Right ventricle myocardium superior (tissue), 1 donor: Measurements from ENCODE around the gene CFAP74. TPM values are rescaled to one million over a fixed set of nuclear protein-coding genes. Genes with fewer than 3 reads are reported as not detected.

Experiments used
- ATAC-seq: fragments of 200-7000 bp; cut with Tn5 transposase; one replicate; pipeline ENCODE4 v1.9.1; 2020; ENCODE audit warnings: mild to moderate bottlenecking; ENCODE audit not compliant: poor library complexity
- DNase-seq: peaks from one replicate; pipeline ENCODE4 v3.0.0-alpha.2; 2020
- intact Hi-C: fragments of 100-400 bp; cut with DNase I; formaldehyde crosslinking; loops from one replicate; pipeline ENCODE4 v1.11.2; 2022
- total RNA-seq: library from RNA; stranded (reverse); fragmentation: NEBNext Ultra II Directional; extraction: Animal tissue kit (Norgen Biotek cat#: 25700); gene quantifications from one replicate; pipeline ENCODE4 v1.2.1, GENCODE V29; 2021
- donor health status: DM: no; HTN: yes; CAD: no; lungs with severe emphysema.

Gene CFAP74
- total RNA-seq, 1 donor from 2014 or later: not detected

- intact Hi-C loops: no loop called here
- ATAC-seq (no peak), DNase-seq (no peak)
Observed at GRCh38 chr1:1916851-1917251, 86.7 kb downstream of the CFAP74 start.

GRCh38 chr1:1915911-1916840, 87.4 kb downstream of the CFAP74 start:
- ATAC-seq (no peak), DNase-seq (no peak)
- intact Hi-C loops: no loop called here

- DNase-seq: no peak
- intact Hi-C loops: no loop called here
- ATAC-seq: no peak
Observed at GRCh38 chr1:1914971-1915692, 88.5 kb downstream of the CFAP74 start, which contains the start of gene CALML6. CALML6 (plus strand) TSS chr1:1915260; CDS start chr1:1915281, 21 bp downstream.

- intact Hi-C loops: no loop called here
- ATAC-seq (no peak), DNase-seq (no peak)
Observed at GRCh38 chr1:1914101-1914970, 89.2 kb downstream of the CFAP74 start.

- ATAC-seq (no peak), DNase-seq (no peak)
- intact Hi-C loops: no loop called here
Observed at GRCh38 chr1:1911350-1912041, 92.1 kb downstream of the CFAP74 start.

GRCh38 chr1:1910651-1911331, 92.8 kb downstream of the CFAP74 start:
- intact Hi-C loops: no loop called here
- DNase-seq (no peak), ATAC-seq (no peak)

- DNase-seq (no peak), ATAC-seq (no peak)
- intact Hi-C loops: no loop called here
Observed at GRCh38 chr1:1910033-1910465, 93.5 kb downstream of the CFAP74 start.

- intact Hi-C loops: loop anchor here (5.0 kb wide), 1 partner anchor 131 kb away; the partner anchor contains the start of gene NADK
- ATAC-seq: no peak
- no peak for DNase-seq
Observed at GRCh38 chr1:1908506-1908791, 95.1 kb downstream of the CFAP74 start.

GRCh38 chr1:1907098-1907736, 96.4 kb downstream of the CFAP74 start:
- intact Hi-C loops: loop anchor here (5.0 kb wide), 1 partner anchor 130 kb away; the partner anchor contains the start of gene NADK
- ATAC-seq (no peak), DNase-seq (no peak)

GRCh38 chr1:1906185-1907097, 97.1 kb downstream of the CFAP74 start:
- DNase-seq (peak; percentile 93), ATAC-seq (peak; percentile 72)
- intact Hi-C loops: loop anchor here (5.0 kb wide), 1 partner anchor 129 kb away; the partner anchor contains the start of gene NADK

- DNase-seq (no peak), ATAC-seq (no peak)
- intact Hi-C loops: no loop called here
Observed at GRCh38 chr1:1903224-1903623, 100.4 kb downstream of the CFAP74 start.

- DNase-seq: no peak
Observed at GRCh38 chr1:1901641-1902294, 101.8 kb downstream of the CFAP74 start.

GRCh38 chr1:1900883-1901640, 102.5 kb downstream of the CFAP74 start:
- intact Hi-C loops: no loop called here
- DNase-seq: no peak
- no peak for ATAC-seq

More at GRCh38 chr1:1901641-1902294, 101.8 kb downstream of the CFAP74 start:
- ATAC-seq: no peak
- intact Hi-C loops: no loop called here

- ATAC-seq: no peak
- intact Hi-C loops: no loop called here
- no peak for DNase-seq
Observed at GRCh38 chr1:1899967-1900327, 103.6 kb downstream of the CFAP74 start.
